SW 1271 (cell line): ENCODE measurements around the gene APEH.

ENCODE experiments used
- DNase-seq, 2 experiments: peaks; one replicate each; lab custom pipeline; 2025; lab: John Stamatoyannopoulos, UW

Gene APEH

GRCh38 chr3:49727924-49728361, 53.8 kb downstream of the APEH start:
- no peak for DNase-seq

DNA sequence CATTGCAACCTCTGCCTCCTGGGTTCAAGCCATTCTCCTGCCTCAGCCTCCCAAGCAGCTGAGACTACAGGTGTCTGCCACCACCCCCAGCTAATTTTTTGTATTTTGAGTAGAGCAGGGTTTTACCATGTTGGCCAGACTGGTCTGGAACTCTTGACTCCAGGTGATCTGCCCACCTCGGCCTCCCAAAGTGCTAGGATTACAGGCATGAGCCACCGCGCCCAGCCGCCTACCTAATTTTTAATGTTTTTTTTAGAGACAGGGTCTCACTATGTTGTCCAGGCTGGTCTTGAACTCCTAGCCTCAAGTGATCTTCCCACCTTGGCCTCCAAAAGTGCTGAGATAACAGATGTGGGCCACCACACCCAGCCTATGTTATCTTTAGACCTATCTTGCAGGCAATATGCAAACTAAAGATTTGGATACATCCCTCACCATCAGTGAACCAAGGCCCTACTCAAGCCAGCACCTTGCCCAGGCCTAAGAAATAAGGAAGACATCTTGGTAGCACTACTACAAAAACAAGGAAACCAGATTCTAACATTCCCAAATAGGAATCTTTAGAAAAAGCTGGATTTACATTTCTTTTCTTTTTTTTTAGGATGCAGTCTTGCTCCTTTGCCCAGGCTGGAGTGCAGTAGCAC, 55.9 kb downstream of the APEH start:
- DNase-seq: no peak

- DNase-seq: no peak
Observed at GRCh38 chr3:49732597-49732996, 58.4 kb downstream of the APEH start.

- DNase-seq: no peak
Observed at GRCh38 chr3:49733551-49733950, 59.4 kb downstream of the APEH start.
